Muscle layer of duodenum (tissue), 2 donors: ENCODE results near the gene COLEC11.

Experiments used
- H3K27ac ChIP-seq: one replicate; pipeline ENCODE4 v1.7.0; 2013; ENCODE audit warnings: mild to moderate bottlenecking, low read length
- H3K27me3 ChIP-seq: one replicate; pipeline ENCODE4 v1.7.0; 2013; ENCODE audit warnings: low read depth, mild to moderate bottlenecking, control low read depth, low read length
- H3K36me3 ChIP-seq, 2 donors: one replicate each; pipeline ENCODE4 v1.7.0; 2013; ENCODE audit warnings: low read length in 2 of 2, control low read depth in 1 of 2, mild to moderate bottlenecking in 1 of 2; ENCODE audit not compliant: insufficient read depth in 2 of 2, control insufficient read depth in 1 of 2
- H3K4me1 ChIP-seq, 2 donors: one replicate each; pipeline ENCODE4 v1.7.0; 2013; ENCODE audit warnings: low read length in 2 of 2, mild to moderate bottlenecking in 2 of 2, control low read depth in 1 of 2, moderate library complexity in 1 of 2; ENCODE audit not compliant: insufficient read depth in 2 of 2, control insufficient read depth in 1 of 2
- H3K4me3 ChIP-seq, 2 donors: one replicate each; pipeline ENCODE4 v1.7.0; 2013; ENCODE audit warnings: low read length in 2 of 2, low read depth in 1 of 2, mild to moderate bottlenecking in 1 of 2
- H3K9me3 ChIP-seq, 2 donors: one replicate each; pipeline ENCODE4 v1.7.0; 2013; ENCODE audit warnings: low read length in 2 of 2, control low read depth in 1 of 2, mild to moderate bottlenecking in 1 of 2; ENCODE audit not compliant: control insufficient read depth in 1 of 2
- donor health status: healthy.

Gene COLEC11

DNA sequence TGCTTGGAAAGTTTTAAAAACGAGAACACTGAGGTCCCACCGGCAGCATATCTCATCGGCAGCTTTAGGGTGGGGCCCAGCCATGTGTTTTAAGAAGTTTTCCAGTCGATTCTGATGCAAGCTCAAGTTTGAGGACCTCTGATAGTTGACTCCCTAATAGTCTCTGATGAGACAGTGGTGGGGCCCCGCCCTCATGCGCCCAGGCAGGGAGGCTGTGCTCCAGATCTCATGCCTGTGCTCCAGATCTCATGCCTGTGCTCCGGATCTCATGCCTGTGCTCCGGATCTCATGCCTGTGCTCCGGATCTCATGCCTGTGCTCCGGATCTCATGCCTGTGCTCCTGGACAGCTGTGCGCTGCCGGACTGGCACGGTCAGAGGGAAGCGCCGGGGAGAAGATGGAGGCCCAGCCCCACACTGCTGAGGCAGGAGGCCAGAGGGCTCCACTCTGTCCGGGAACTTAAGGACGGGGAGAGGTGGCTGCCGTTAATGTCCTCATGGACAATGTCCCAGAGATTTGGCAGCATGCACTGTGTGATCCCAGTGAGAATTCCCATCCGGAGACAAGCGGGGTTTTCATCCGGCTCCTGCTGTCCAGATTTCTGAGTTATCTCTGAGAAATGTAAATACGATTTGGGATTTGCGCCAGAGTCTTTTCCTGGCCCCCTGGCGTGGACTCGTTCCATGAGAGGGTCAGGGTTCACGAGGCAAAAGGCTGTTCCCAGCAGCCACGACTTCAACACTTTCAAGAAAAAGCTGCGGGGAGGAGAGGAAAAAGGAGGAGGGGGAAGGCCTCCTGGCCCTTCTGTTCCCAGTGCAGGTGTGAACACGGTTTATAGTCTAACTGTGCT is 9.4 kb upstream of the COLEC11 start:
- H3K27ac ChIP-seq, result peak overlapping the region; percentile 58
- H3K27me3 ChIP-seq, result no peaks in the 10 kb centered on the region
- H3K36me3 ChIP-seq, result peaks cover 16 to 23% of the 10 kb centered on the region in 2 donors
- peaks cover 0 to 5% of the 10 kb centered on the region in 2 donors for H3K4me1 ChIP-seq
- H3K4me3 ChIP-seq, result no peak overlapping the region
- H3K9me3 ChIP-seq, result no peaks in the 10 kb centered on the region

GRCh38 chr2:3586220-3586619 is 8.7 kb upstream of the COLEC11 start:
- Histone ChIP-seq H3K4me3 (no peak overlapping the region), H3K27me3 (no peaks in the 10 kb centered on the region), H3K36me3 (peaks cover 8 to 16% of the 10 kb centered on the region in 2 donors), H3K9me3 (no peaks in the 10 kb centered on the region), H3K27ac (peak overlapping the region; percentile 58), H3K4me1 (peaks cover 0 to 5% of the 10 kb centered on the region in 2 donors)

DNA sequence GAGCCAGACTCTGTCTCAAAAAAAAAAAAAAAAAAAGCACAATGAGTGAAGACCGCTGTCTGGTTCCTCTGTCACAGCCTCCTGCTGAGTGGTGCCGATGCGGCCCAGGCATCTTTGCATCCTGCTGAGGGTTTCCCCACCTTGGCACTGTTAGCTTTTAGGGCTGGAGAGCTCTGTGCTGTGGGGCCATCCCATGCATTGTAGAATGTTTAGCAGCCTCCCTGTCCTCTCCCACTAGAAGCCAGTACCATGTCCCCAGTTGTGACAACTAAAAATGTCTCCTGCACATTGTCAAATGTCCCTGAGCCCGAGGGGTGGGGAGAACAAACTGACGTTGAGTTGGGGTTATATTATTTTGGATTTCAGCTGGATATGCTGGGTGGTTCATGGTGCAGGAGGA is 7.9 kb upstream of the COLEC11 start:
- Histone ChIP-seq H3K27me3 (no peaks in the 10 kb centered on the region), H3K4me1 (peaks cover 0 to 5% of the 10 kb centered on the region in 2 donors), H3K27ac (no peak overlapping the region), H3K4me3 (no peak overlapping the region), H3K36me3 (peaks cover 3 to 8% of the 10 kb centered on the region in 2 donors), H3K9me3 (no peaks in the 10 kb centered on the region)

DNA sequence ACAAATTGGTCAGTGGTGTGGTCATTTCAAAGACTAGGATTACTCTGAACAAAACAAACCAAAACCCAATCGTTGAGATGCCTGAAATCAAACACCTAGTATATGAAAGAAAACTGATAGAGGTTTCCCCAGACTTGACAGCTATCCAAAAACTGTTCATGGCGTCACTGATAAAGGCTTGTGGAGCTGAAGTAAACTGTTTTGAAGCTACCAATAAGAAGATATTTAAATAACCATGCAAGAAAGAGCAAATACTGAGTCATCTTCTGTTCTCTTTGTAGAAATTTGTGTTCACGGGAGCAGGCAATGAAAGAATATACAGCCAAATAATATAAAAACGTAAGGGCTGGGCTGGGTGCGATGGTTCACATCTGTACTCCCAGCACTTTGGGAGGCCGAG is 7.5 kb upstream of the COLEC11 start:
- Histone ChIP-seq H3K27me3 (no peaks in the 10 kb centered on the region), H3K4me1 (peaks cover 0 to 5% of the 10 kb centered on the region in 2 donors), H3K4me3 (no peak overlapping the region), H3K36me3 (peaks cover 3 to 4% of the 10 kb centered on the region in 2 donors), H3K27ac (no peak overlapping the region), H3K9me3 (no peaks in the 10 kb centered on the region)

- no peak overlapping the region for H3K27ac ChIP-seq
- peaks cover 0 to 3% of the 10 kb centered on the region in 2 donors for H3K36me3 ChIP-seq
- peaks cover 0 to 5% of the 10 kb centered on the region in 2 donors for H3K4me1 ChIP-seq
Observed at GRCh38 chr2:3588084-3588483, 6.8 kb upstream of the COLEC11 start.

GRCh38 chr2:3589086-3589485 is 5.8 kb upstream of the COLEC11 start:
- no peaks in the 10 kb centered on the region for H3K9me3 ChIP-seq
- H3K36me3 ChIP-seq, result no peaks in the 10 kb centered on the region
- peaks cover 0 to 5% of the 10 kb centered on the region in 2 donors for H3K4me1 ChIP-seq
- no peaks in the 10 kb centered on the region for H3K27me3 ChIP-seq
- no peak overlapping the region for H3K27ac ChIP-seq
- H3K4me3 ChIP-seq, result no peak overlapping the region

More at GRCh38 chr2:3588084-3588483, 6.8 kb upstream of the COLEC11 start:
- H3K9me3 ChIP-seq, result no peaks in the 10 kb centered on the region
- no peak overlapping the region for H3K4me3 ChIP-seq
- H3K27me3 ChIP-seq, result no peaks in the 10 kb centered on the region

DNA sequence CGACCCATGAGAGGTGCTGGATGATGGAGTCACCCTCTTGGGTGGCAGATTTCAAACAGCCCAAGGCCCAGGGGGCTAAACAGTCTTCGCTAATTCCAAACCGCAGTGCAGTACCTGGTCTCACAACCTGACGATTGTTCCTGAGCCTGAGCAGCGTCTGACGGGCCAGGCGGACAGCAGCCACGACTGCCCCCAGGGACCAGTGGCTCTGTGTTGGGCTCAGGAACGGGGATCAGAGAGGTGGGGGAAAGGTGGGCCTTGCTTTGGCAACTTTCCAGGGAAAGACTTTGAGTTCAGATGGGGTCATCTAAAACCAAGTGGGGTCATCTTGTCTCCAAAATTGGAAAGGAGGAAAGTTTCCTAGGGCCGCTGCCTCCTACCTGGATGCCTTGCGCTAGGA is 492 bp downstream of the COLEC11 start:
- Histone ChIP-seq H3K27ac (no peak overlapping the region), H3K9me3 (no peaks in the 10 kb centered on the region), H3K27me3 (no peaks in the 10 kb centered on the region), H3K36me3 (no peaks in the 10 kb centered on the region), H3K4me3 (peak overlapping the region in 1 of 2 donors; percentile 38), H3K4me1 (no peaks in the 10 kb centered on the region)

DNA sequence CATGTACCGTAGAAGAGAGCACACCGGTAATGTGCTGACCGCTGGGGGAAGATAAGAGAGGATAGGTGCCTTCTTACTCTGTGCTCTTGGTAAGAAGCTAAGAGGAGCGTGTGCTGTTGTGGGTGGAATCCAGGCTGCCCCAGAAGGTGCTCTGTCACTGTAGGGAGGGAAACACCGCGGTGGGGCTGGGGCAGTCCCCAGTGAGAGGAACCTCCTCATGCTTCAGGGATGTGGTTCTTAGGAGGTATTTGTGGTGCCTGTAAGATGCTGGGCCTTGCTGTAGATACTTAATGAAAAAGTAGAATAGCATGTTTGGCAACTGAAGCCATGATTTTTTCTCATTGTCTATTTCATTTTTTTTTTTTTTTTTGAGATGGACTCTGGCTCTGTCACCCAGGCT is 1.1 kb downstream of the COLEC11 start:
- H3K27me3 ChIP-seq, result no peaks in the 10 kb centered on the region
- no peaks in the 10 kb centered on the region for H3K36me3 ChIP-seq
- no peak overlapping the region for H3K27ac ChIP-seq
- H3K4me1 ChIP-seq, result no peaks in the 10 kb centered on the region
- H3K9me3 ChIP-seq, result no peaks in the 10 kb centered on the region
- no peak overlapping the region for H3K4me3 ChIP-seq

GRCh38 chr2:3596901-3597417 is 2.0 kb downstream of the COLEC11 start:
- H3K27me3 ChIP-seq, result no peaks in the 10 kb centered on the region
- H3K4me3 ChIP-seq, result no peak overlapping the region
- H3K36me3 ChIP-seq, result no peaks in the 10 kb centered on the region
- no peaks in the 10 kb centered on the region for H3K4me1 ChIP-seq
- H3K27ac ChIP-seq, result no peak overlapping the region
- no peaks in the 10 kb centered on the region for H3K9me3 ChIP-seq

DNA sequence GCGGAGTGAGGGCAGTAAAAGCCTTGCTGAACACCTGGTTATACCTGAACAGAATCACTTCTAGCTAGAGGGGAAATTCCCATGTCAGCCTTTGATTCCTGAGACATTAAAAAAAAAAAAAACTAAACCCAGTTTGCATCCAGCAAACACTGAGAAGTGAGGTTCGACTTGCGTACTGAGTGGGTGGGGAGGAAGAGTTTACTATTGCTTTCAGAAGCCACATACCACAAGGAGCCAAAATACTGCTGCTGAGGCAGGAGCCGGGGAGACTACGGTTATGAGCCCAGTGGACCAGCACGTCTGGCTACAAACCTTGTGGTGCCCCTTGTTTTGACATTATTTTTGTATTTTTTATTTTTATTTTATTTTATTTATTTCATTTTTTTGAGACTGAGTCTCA is 2.7 kb downstream of the COLEC11 start:
- H3K27me3 ChIP-seq, result no peaks in the 10 kb centered on the region
- no peaks in the 10 kb centered on the region for H3K9me3 ChIP-seq
- H3K27ac ChIP-seq, result no peak overlapping the region
- no peak overlapping the region for H3K4me3 ChIP-seq
- H3K4me1 ChIP-seq, result no peaks in the 10 kb centered on the region
- H3K36me3 ChIP-seq, result no peaks in the 10 kb centered on the region

DNA sequence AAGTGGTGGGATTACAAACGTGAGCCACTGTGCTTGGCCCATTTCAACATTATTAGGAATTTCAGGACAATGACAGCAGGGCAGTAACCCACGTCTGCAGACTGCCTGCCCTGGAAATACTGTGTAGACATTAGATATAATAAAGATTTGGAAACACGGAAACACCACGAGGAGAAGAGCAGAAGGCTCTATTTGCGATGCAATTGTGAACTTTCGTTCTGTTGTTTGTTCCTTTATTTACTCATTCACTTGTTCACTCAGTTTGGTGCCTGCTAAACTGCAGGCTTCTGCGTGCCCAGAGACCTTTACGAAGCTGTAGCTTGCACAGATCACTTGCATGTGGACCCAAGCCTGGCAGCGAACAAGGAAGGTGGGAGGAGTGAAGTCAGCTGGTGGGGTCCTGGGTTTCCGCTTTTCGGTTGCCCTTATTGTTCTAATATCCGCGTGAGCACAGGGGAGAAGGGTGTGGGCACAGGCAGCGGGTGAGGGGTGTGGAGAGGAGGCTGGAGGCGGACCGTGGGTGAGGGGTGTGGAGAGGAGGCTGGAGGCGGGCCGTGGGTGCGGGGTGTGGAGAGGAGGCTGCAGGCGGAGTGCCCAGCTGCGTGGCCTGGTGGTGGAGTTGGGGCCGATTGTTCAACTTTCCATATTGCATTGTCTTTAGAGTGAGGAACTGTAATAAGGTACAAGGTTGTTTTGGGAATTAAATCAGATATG is 3.4 kb downstream of the COLEC11 start:
- Histone ChIP-seq H3K27me3 (no peaks in the 10 kb centered on the region), H3K9me3 (no peaks in the 10 kb centered on the region), H3K27ac (no peak overlapping the region), H3K4me1 (no peaks in the 10 kb centered on the region), H3K4me3 (no peak overlapping the region), H3K36me3 (no peaks in the 10 kb centered on the region)
